Measurements from ENCODE around the gene PPP6R3. TPM values are rescaled to one million over a fixed set of nuclear protein-coding genes. Genes with fewer than 3 reads are reported as not detected.

The PPP6R3 gene
- total and polyA plus RNA-seq, 2 of the 8 experiments (the other 6 are each of a cell fraction or from before 2014, with no cell fraction given): 44.6 to 150 TPM

DNA sequence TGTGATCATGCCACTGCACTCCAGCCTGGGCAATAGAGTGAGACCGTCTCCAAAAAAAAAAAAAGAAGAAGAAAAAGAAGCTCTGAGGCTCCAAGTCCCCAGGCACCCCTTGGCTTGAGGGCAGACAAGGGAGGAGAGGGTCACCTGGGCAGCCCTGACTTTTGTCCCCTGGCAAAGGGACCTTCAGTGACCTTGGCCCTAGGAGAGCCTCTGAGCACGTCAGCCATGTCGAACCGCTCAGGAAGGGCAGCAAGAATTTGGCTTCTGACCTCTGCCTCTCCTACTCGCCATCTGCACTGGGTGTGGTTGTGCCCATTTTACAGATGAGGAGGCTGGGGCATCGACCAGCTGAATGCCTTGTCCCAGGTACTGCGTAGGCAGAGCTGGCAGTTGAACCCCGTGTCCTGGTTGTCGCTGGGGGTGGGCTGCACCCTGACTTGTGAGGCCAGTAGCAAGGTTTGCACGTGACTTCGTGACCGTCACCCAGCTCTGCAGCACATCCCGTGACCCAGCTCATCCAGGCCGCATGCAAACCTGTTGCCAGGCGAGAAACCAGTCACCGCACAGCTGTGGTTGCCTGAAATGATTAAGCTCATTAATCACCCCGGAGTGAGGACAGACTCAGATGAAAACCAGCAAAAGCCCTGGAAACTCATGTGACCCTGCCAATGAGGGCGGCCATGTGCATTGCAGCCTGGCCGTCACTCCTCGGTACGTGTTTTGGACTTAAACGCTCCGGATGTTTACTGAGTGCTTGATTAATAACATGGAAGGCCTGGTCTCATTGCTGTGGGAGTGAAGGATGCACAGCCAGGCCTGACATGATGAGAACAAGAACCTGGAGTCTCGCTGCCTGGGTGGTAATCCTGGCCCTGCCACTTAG, 47.7 kb upstream of the PPP6R3 start:
- Histone ChIP-seq H3K18ac (ENCODE audit: extremely low read depth, low read length) (no peak overlapping the region), H3K4ac (replicated peaks; ENCODE audit: insufficient read length, low read depth, low read length) (no peak overlapping the region), H3K4me1 (replicated peaks in 1 of 4; ENCODE audit: control insufficient read depth in 3 of 4, insufficient read depth in 4 of 4, low read length in 3 of 4) (no peaks in the 10 kb centered on the region), H3K4me2 (ENCODE audit: insufficient read depth in 1 of 2, low read depth in 2 of 2, low read length in 2 of 2) (no peak overlapping the region), H2AFZ (ENCODE audit: low read length) (no peak overlapping the region), H3K27me3 (replicated peaks in 1 of 4; ENCODE audit: control insufficient read depth in 3 of 4, extremely low read depth in 1 of 4, insufficient read depth in 3 of 4, low read length in 3 of 4) (no peaks in the 10 kb centered on the region), H4K20me1 (replicated peaks in 1 of 2; ENCODE audit: control insufficient read depth in 1 of 2, insufficient read depth in 2 of 2, low read length in 2 of 2) (peaks cover 0 to 4% of the 10 kb centered on the region in 2 experiments), H2BK20ac (ENCODE audit: low read length) (no peak overlapping the region), H4K5ac (ENCODE audit: insufficient read length, low read depth, low read length) (no peak overlapping the region), H3K27ac (ENCODE audit: low read depth, low read length) (no peak overlapping the region), H3K4me3 (ENCODE audit: extremely low read depth in 1 of 4, insufficient read depth in 2 of 4, low read depth in 3 of 4, low read length in 4 of 4) (no peak overlapping the region), H3K9me3 (ENCODE audit: insufficient read depth in 2 of 2, low read depth in 1 of 2, low read length in 1 of 2) (no peaks in the 10 kb centered on the region), H2BK5ac (ENCODE audit: low read depth, low read length) (no peak overlapping the region), H2BK15ac (ENCODE audit: low read length) (no peak overlapping the region), H3K79me2 (ENCODE audit: control insufficient read depth in 1 of 2, insufficient read depth in 2 of 2, low read length in 2 of 2) (no peaks in the 10 kb centered on the region), H3K9ac (replicated peaks in 1 of 4; ENCODE audit: extremely low read depth in 1 of 4, low read depth in 3 of 4, low read length in 3 of 4) (no peak overlapping the region), H4K8ac (ENCODE audit: extremely low read depth, insufficient read depth, low read length) (no peak overlapping the region), H3K79me1 (ENCODE audit: low read depth, low read length) (no peaks in the 10 kb centered on the region), H2AK5ac (ENCODE audit: low read depth, low read length) (no peak overlapping the region), H3K56ac (replicated peaks; ENCODE audit: insufficient read length, low read depth, low read length) (no peak overlapping the region), H3K23ac (ENCODE audit: insufficient read length) (no peak overlapping the region), H3K23me2 (ENCODE audit: low read depth, low read length) (no peaks in the 10 kb centered on the region), H2BK12ac (ENCODE audit: low read depth, low read length) (no peak overlapping the region), H3K36me3 (ENCODE audit: control insufficient read depth in 2 of 4, insufficient read depth in 4 of 4, low read length in 3 of 4) (peaks cover 9 to 40% (median 28%) of the 10 kb centered on the region in 4 experiments; a peak in 7 of 8 replicates), H2BK120ac (replicated peaks; ENCODE audit: low read depth, low read length) (no peak overlapping the region), H3K14ac (ENCODE audit: insufficient read length) (no peak overlapping the region), H4K91ac (replicated peaks; ENCODE audit: insufficient read length, low read length) (no peak overlapping the region)
- FAIRE-seq (no peak), DNase-seq (ENCODE audit: low read depth in 1 of 2, low spot score in 2 of 2) (no peak)
- ChIA-PET POLR2A (ENCODE audit: partially characterized antibody) (interaction anchor here (0.6 to 1.3 kb wide), 2 partner anchors 12 to 1327 kb away, joined by 3 read pairs; no protein-coding TSS in a partner anchor), CTCF (ENCODE audit: partially characterized antibody) (interaction anchor here (0.6 to 2.0 kb wide), 6 partner anchors 9 to 334 kb away, joined by 3 to 8 read pairs (median 3); no protein-coding TSS in a partner anchor)
- 91% methylated on average over 23 of the region's 24 CpGs; no CpG with 5 or more reads in 1 of the 2 experiments for WGBS, 2 experiments (ENCODE audit: extremely low coverage in 1 of 2, insufficient coverage in 1 of 2, insufficient read length in 1 of 2, insufficient replicate concordance in 2 of 2, low coverage in 1 of 2, low lambda C conversion rate in 2 of 2, missing lambda C conversion rate in 1 of 2)
- TF ChIP-seq POLR2AphosphoS5 (IDR thresholded peaks at IDR 0.05; ENCODE audit: low read depth, low read length) (no peak), PHF8 (conservative IDR thresholded peaks at IDR 0.05; ENCODE audit: low read depth, low read length) (no peak), BRCA1 (IDR thresholded peaks at IDR 0.05; ENCODE audit: low read depth, low read length) (no peak), TAF1 (IDR thresholded peaks at IDR 0.05; ENCODE audit: low read depth, low read length) (no peak), EP300 (IDR thresholded peaks at IDR 0.05; ENCODE audit: borderline replicate concordance in 1 of 2, low read depth in 2 of 2, low read length in 2 of 2) (no peak), CHD1 (IDR thresholded peaks at IDR 0.05; ENCODE audit: low read depth, low read length) (no peak), NRF1 (IDR thresholded peaks at IDR 0.05; ENCODE audit: low read depth, low read length) (no peak), TEAD4 (IDR thresholded peaks at IDR 0.05; ENCODE audit: low read depth, low read length) (no peak), SUZ12 (IDR thresholded peaks at IDR 0.05; ENCODE audit: low read length) (no peak), JUND (IDR thresholded peaks at IDR 0.05; ENCODE audit: low read length) (no peak), BACH1 (IDR thresholded peaks at IDR 0.05; ENCODE audit: low read length) (no peak), BCL11A (IDR thresholded peaks at IDR 0.05; ENCODE audit: low read depth in 2 of 2, low read length in 2 of 2) (no peak)
- TF ChIP-seq, protein P1, sequence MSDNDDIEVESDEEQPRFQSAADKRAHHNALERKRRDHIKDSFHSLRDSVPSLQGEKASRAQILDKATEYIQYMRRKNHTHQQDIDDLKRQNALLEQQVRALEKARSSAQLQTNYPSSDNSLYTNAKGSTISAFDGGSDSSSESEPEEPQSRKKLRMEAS (IDR thresholded peaks at IDR 0.05): no peak
